Renal cortical epithelial cell (primary cell): ENCODE data around the gene ZNF865. TPM values are rescaled to one million over a fixed set of nuclear protein-coding genes. Genes with fewer than 3 reads are reported as not detected.

Experiments
- DNase-seq: peaks from one replicate; pipeline ENCODE4 v3.0.0-alpha.2; 2011; ENCODE audit warnings: low read depth
- total RNA-seq: library from RNA; depleted of rRNA; stranded (reverse); fragments of >200 nt; gene quantifications from 2 replicates; pipeline ENCODE4 v1.2.3, GENCODE V29; 2014

Gene ZNF865
- total RNA-seq, 1 donor from 2014 or later, result 5.8 TPM

- DNase-seq, result peak; percentile 93
These were observed 18.3 kb upstream of the ZNF865 start for GRCh38 chr19:55586976-55587668.

GRCh38 chr19:55588738-55589137 lies 16.7 kb upstream of the ZNF865 start:
- DNase-seq, result no peak

- DNase-seq, result no peak
These were observed 15.3 kb upstream of the ZNF865 start for GRCh38 chr19:55590109-55590508.

GRCh38 chr19:55590617-55591016 lies 14.8 kb upstream of the ZNF865 start:
- no peak for DNase-seq

DNA sequence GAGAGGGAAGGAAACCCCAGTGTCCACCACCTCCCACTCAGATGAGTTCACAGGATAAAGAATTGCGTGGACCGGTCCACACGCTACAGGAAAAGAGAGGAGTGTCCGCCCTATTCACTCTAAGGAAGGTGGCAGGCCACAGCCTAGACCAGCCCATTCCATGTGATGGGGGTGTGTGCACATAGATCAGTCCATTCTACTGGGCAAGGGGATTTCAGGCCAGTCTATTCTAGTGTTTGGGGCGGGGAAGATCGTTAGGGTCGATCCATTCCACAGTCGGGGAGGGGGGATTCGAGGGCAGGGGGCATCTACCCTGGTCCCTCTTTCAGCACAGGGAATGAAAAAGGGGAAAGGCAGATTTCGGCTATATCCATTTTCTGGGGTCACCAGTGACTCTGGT lies 13.9 kb upstream of the ZNF865 start:
- no peak for DNase-seq

DNA sequence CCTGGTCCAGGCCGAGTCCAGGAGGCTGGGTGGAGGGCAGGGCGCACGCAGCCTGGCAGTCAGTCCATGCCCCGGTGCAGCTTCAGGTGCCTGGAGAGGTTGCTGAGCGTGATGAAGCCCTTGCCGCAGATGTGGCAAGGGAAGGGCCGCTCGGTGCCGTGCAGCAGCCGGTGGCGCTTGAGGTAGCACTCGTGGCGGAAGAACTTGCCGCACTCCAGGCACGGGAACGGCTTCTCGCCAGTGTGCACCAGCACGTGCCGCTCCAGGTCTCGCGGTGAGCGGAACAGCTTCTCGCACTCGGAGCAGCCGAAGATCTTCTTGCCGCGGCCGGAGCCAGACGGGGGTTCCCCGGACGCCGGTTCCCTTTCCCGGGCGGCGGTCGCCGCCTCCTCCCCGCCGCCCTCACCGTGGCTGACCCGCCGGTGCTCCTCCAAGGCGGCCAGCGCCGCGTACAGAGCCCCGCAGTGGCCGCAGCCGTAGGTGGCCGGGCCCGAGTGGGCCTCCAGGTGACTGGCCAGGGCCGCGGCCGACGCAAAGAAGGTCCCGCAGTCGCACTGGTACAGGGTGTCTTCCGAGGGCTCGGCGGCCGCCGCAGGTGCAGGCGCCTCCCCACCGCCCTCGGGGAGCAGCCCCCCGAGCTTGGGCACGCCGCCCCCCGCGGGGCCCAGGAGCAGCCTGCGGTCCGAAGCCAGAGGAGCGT lies 12.9 kb upstream of the ZNF865 start:
- DNase-seq, result no peak

GRCh38 chr19:55593096-55593772 lies 12.2 kb upstream of the ZNF865 start:
- no peak for DNase-seq

DNA sequence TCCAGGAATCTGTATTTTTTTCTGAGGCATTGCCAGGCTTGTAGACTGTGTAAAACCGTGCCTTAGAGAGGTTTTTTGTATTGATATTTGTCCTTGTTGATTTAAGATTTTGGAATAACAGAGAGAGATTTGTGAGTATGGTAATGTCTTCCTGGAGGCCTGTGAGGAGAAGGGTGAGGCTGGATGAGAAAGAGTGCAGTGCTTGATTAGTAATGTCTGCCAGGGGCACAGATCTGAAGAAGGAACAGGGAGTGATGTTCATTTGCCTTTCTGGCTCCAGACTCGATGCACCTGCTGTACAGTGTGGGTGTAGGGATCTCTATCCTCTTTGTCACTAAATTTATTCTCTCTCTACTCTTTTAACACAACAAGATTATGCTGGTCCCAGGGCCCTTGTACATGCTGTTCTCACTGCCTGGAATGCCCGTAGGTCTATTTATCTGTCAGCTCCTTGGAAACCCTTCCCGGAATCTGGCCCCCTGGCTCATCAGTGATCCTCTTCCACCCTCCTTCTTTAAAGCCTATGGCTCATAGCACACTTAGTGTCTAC lies 10.4 kb upstream of the ZNF865 start:
- no peak for DNase-seq

DNA sequence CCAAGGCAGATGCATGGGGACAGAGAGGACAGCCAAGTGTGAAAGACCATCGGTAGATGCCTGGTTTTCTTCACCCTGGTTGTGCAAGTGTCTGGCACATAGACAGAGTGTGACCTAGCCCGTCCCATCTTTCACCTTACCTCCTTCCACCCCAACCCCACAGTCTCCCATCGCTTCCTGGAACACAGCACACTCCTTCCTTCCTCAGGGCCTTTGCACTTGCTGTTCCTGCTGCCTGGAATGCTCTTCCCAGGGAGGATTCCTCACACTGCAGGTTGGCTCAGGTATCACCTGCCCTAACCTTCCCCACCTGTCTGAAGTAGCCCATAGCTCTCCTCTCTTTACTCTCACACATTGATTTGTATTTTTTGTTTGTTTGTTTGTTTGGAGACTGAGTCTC lies 9.1 kb upstream of the ZNF865 start:
- no peak for DNase-seq

GRCh38 chr19:55597501-55597921 lies 7.9 kb upstream of the ZNF865 start:
- no peak for DNase-seq

DNA sequence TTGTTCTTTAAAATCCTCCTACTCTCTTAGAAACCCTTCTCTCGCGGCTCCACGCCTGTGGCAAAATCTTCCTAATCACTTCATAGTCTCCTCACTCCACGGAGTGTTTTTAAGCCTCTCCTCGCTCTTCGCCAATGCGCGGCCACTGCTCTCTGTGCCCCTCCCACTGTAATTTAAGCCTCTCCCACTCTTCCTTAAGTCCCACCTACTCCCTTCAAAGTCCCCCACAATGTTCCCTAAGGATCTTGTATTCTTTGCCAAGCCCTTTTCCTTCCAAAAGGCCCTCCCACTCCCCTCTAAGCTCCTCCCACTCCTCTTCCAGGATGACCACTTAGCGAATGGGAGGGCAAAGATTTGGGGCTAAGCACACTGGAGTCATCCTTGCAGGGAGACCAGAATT lies 7.4 kb upstream of the ZNF865 start:
- DNase-seq, result no peak

DNA sequence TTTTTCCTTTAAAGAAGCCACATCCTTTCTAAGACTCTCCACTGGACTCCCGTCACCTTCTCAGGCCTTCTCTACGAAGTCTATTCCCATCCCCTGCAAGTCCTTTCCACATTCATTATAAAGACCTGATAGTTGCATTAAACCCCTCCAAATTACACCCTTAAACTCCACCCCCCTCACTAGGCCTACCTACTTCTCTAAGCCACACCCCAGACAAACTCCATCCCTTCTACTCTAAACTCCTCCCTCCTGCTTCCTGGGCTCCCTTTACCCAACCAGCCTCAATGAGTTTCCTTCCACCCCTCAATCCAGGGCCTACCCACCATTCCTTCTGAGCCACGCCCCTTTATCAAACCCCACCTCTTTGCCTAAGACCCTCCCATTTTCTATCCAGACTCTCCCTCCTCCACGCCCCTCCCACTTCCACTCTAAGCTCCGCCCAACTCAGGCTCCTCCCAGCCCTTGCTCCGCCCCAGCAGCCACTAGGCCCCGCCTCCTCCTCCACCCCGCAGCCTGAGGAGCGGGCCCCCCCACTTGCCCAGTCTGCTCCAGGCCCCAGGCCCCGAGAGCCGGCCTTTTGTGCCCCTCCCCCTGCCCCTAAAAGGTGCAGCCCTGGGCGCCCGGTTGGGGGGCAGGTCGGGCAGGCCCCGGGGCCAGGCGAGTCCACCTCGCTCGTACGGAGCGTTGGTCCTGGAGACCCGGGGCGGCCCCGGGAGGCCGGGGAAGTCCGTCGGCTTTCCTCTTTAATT lies 6.6 kb upstream of the ZNF865 start:
- peak; percentile 94 for DNase-seq

GRCh38 chr19:55599468-55599841 lies 6.0 kb upstream of the ZNF865 start, which contains the start of gene FIZ1:
TSS of gene FIZ1 (minus strand) at chr19:55599517. CDS start at chr19:55597865, 1,652 bp downstream.
- peak; percentile 93 for DNase-seq

GRCh38 chr19:55599842-55600661 lies 5.4 kb upstream of the ZNF865 start, which contains the start of gene ZNF524:
TSS of gene ZNF524 (plus strand) at chr19:55600288. CDS start at chr19:55602113, 1,825 bp downstream.
- peak; percentile 79 for DNase-seq

- no peak for DNase-seq
These were observed 4.8 kb upstream of the ZNF865 start for GRCh38 chr19:55600662-55601028.

DNA sequence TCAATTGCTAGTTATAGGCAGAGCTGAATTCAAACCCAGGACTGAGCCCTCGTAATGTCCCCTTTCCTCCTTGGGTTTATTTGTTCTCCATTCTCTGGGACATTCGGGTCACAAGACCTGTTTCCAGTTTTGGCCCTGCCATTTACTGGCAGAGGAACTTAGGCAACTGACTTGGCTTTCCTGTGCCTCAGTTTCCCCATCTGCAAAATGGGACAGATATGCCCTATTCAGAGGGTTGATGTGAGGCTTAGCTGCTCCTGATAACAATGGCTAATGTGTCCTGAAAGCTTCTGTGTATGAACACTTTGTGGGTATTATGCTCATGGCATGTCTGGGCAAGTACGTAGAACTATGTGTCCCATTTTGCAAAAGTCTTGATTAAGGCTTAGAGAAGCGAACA lies 4.4 kb upstream of the ZNF865 start:
- DNase-seq, result no peak

GRCh38 chr19:55602104-55603001 lies 3.1 kb upstream of the ZNF865 start:
- DNase-seq, result no peak

GRCh38 chr19:55603115-55603514 lies 2.3 kb upstream of the ZNF865 start:
- no peak for DNase-seq

DNA sequence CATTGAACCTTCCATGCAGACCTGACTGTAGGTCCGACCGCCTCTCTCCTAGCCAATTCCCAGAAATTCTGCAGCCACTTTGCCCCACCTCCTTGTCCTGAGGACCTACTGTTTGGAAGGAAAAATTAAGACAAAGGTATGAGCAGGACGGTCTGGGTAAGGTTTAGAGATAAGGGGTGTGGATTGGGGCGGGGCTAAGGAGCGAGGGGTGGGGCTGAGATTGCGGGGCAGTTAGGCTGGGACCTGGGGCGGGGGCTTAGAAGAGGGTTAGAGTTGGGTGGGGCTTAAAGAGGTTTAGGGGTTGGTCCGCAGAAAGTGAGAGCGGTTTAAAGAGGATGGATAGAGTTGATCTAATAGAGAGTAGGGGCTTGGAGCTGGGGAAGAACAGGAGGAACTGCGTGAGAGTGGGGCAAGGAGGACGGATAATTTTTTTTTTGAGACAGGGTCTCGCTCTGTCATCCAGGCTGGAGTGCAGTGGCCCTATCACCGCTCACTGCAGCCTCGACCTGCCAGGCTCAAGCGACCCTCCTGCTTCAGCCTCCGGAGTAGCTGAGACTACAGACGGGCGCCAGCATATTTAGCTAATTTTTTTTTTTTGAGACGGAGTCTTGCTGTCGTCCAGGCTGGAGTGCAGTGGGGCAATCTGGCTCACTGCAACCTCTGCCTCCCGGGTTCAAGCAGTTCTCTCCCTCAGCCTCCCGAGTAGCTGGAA lies 1.7 kb upstream of the ZNF865 start:
- no peak for DNase-seq
